HG03064 (cell line): ENCODE measurements around the gene CAMKMT.

Source experiments
- ATAC-seq: cut with Tn5 transposase; IDR thresholded peaks from one replicate; pipeline ENCODE4 v1.9.1; 2021; ENCODE audit warnings: low read depth; ENCODE audit not compliant: unreplicated experiment

Gene CAMKMT

GRCh38 chr2:44546459-44547127, 184.8 kb downstream of the CAMKMT start:
- ATAC-seq, result no peak

- no peak for ATAC-seq
These were observed 186.0 kb downstream of the CAMKMT start for GRCh38 chr2:44547718-44548117.

- no peak for ATAC-seq
These were observed 186.7 kb downstream of the CAMKMT start for GRCh38 chr2:44548221-44549098.

DNA sequence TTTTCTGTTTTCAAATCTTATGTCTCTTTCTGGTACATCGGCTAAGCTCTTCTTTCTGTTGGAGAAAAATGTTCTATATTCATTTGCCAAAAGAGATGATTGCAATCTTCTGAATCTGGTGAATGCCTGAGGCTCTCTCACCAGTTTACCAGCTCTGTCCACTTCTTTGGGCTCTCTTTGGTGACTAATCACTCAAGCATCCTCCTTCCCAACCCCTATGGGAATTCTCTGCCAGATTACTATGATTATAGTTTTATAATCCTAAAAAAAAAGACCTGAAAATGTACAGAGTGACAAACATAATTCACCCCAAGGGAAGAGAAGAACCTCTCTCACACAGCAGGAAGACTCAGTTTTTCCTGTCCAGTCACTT, 187.3 kb downstream of the CAMKMT start:
- no peak for ATAC-seq

- no peak for ATAC-seq
These were observed 188.1 kb downstream of the CAMKMT start for GRCh38 chr2:44549856-44550255.

- no peak for ATAC-seq
These were observed 188.8 kb downstream of the CAMKMT start for GRCh38 chr2:44550561-44550960.

DNA sequence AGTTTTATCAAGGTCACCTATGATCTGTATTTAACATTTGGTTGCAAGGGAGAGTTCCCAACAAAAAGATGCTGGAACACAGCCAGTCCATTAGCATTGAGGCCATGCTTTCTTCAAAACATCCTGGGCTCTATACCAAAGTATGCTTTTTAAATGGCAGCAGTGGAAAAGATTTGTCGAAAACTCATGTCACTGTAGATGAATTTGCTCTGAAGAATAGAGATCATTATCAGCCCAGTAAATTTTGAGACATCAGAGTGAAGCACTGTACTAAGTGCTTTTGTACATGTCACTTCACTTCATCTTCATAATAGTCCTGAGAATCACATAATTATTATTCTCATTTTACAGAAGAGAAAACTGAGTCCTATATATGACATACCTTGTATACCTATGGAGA, 189.8 kb downstream of the CAMKMT start:
- ATAC-seq, result no peak

DNA sequence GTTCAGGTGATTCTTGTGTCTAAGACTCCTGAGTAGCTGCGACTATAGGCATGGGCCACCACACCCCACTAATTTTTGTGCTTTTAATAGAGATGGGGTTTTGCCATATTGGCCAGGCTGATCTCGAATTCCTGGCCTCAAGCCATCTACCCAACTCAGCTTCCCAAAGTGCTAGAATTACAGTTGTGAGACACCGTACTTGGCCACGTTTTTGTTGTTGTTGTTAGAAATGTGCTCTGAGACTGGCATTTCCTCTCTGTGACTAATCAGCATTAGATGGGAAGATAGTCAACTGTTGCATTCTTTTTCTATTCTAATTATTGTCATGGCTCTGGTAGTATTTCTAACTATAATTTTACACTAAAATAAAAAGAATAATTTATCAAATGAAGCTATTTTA, 191.7 kb downstream of the CAMKMT start:
- ATAC-seq, result no peak

DNA sequence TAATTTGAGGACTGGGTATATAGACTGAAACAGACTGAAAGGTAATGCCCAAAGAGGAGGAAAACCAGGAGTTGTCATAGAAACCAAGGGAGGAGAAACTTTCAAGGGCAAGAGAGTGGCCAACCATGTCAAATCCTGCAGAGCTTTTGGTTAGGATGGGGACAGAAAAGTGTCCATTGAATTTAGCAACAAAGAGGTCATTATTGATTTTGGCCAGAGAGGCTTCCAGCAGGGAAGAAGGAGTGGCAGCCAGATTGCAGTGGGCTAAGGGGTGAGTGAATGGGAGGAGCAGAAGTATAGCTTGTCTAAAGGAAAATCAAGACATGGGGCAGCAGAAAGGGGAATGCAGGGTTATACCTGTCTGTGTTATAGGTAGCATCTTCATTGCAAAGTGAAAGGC, 194.0 kb downstream of the CAMKMT start:
- ATAC-seq, result no peak

DNA sequence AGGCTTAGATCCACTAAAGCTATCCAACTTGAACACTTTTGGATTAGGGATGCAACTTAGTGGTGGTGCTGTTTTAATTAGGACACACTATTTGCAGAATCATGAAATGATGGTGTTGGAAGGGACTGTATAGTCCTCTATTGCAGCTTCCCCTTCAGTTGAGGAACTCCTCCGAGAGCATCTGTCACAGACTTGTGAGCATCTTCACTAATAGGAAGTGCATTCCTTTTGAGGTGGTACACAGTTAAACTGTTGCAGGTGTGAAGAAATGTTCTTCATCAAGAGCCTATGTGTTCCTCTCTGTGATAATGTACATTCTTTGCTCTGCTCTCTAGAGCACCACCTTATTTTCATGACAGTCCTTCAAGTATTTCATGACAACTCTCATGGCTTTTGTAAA, 197.4 kb downstream of the CAMKMT start:
- ATAC-seq, result no peak

DNA sequence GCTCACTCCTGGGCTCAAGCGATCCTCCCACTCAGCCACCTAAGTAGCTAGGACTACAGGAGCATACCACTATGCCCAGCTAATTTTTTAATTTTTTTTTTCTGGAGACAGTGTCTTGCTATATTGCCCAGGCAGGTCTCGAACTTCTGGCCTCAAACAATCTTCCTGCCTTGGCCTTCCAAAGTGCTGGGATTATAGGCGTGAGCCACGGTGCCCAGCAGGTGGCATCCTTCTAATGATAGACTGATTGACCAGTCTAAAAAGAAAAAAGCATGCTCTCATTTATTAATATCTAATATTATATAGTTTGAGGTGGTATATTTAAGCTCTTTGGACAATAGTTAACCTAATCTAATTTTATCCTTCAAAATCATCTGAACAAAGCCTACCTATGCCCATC, 198.6 kb downstream of the CAMKMT start:
- ATAC-seq, result no peak

DNA sequence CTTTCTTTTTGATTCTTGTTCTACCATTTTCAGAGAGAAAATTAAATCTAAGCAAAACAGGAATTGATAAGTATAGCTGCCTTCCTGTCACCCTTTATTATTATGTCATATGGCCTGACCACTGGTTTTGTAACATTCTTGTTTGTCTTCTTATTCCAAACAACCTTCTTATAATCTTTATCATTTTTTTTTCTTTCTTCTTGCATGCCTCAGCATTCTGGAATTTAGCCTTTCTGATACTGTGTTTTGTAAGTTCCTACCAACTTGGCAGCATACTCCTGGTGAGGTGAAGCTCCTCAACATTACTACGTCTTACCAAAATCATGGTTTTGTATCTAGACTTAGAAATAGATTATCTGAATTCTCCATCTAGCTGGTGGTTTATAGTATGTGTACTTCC, 199.2 kb downstream of the CAMKMT start:
- no peak for ATAC-seq

- ATAC-seq, result no peak
These were observed 201.0 kb downstream of the CAMKMT start for GRCh38 chr2:44562737-44563136.

GRCh38 chr2:44564752-44565151, 203.0 kb downstream of the CAMKMT start:
- ATAC-seq, result no peak

- ATAC-seq, result no peak
These were observed 204.3 kb downstream of the CAMKMT start for GRCh38 chr2:44566059-44566458.

GRCh38 chr2:44569491-44569890, 207.7 kb downstream of the CAMKMT start:
- no peak for ATAC-seq

DNA sequence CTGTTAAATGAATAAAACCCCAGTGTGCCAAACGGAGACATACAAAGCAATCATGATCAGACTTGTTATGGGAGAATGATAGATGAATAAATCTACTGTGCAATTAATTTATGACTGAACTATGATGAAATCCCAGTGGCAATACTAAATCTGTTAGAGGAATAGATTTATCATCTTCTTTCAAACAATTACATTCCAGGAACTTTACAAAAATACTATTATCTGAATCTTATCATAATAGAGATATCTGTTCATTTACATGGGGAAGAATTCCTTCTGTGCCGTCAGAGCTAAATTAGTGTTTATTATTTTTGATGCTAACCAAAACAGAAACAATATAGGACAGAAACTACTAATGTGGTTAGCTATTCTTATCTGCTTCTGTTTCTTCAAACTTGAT, 208.5 kb downstream of the CAMKMT start:
- ATAC-seq, result no peak

DNA sequence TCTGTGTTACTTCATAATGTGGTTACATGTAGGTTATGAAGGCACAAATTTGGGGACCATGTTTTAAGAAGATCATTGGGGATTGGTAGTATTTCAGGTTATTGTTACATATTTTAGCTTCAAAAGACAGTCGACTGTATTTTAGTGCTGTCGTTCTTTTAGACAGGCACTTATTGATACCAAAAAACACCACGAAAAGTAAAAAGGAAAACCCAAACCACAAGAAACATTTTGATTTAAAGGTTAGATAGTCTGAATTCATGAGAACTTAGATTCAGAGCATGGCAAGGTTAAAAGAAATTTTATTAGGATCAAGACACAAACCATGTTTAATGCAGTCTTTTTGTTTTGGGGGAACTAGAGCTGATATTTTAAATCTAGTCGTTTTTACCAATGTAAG, 209.0 kb downstream of the CAMKMT start:
- no peak for ATAC-seq

DNA sequence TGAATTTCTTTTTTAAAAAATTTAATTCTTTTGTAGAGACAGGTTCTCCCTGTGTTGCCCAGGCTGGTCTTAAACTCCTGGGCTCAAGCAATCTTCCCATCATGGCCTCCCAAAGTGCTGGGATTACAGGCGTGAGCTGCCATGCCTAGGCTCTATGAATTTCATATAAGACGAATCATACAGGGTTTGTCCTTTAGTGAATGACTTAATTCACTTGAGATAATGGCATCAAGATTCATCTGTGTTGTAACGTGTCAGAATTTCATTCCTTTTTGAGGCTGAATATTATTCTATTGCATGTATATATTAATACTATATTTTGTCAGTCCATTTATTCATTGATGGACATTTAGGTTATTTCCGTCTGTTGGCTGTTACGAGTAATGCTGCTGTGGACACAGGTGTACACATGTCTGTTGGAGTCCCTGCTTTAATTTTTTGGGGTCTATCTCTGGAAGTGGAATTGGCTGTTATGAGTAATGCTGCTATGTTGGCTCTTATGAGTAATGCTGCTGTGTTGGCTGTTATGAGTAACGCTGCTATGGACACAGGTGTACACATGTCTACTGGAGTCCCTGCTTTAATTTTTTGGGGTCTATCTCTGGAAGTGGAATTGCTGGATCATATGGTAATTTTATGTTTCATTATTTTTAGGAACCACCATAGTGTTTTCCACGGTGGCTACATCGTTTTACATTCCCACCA, 210.6 kb downstream of the CAMKMT start:
- no peak for ATAC-seq

- no peak for ATAC-seq
These were observed 212.2 kb downstream of the CAMKMT start for GRCh38 chr2:44573996-44574395.

GRCh38 chr2:44578471-44579093, 216.8 kb downstream of the CAMKMT start:
- peak; percentile 53 for ATAC-seq
